C4-2B (cell line): ENCODE measurements around the gene SLC35D3.
"Not testable (repeated sequence)": the region's sequence is repeated elsewhere in the genome, so short reads cannot be mapped to it uniquely, and the experiment has no call there.

ENCODE experiments used
- H3K27ac ChIP-seq: fragments of 450-650 bp; 2 replicates; pipeline ENCODE4 v1.5.1; 2017
- CTCF ChIP-seq: fragments of 450-650 bp; conservative IDR thresholded peaks from 2 replicates; pipeline ENCODE4 v1.5.1; 2017; ENCODE audit warnings: mild to moderate bottlenecking
- ZFX ChIP-seq: fragments of 450-650 bp; IDR thresholded peaks from 2 replicates; pipeline ENCODE4 v1.6.1; 2017

Gene SLC35D3

GRCh38 chr6:136921936-136922684 lies at the start of gene SLC35D3:
Gene SLC35D3 (plus strand): TSS chr6:136922301. CDS start chr6:136922429, 128 bp downstream.
- TF ChIP-seq CTCF: no peak
- TF ChIP-seq ZFX: no peak
- no peak within 1 kb of the TSS for H3K27ac ChIP-seq

GRCh38 chr6:136873748-136874147 lies 48.4 kb upstream of the SLC35D3 start:
- TF ChIP-seq ZFX: no peak
- TF ChIP-seq CTCF: no peak
- H3K27ac ChIP-seq: no peak overlapping the region

- not testable (repeated sequence) for H3K27ac ChIP-seq
Measured at GRCh38 chr6:136876469-136876868, 45.6 kb upstream of the SLC35D3 start.

GRCh38 chr6:136880748-136881460 lies 41.2 kb upstream of the SLC35D3 start:
- H3K27ac ChIP-seq: no peak overlapping the region
- TF ChIP-seq CTCF (no peak), ZFX (no peak)

- no peak for TF ChIP-seq ZFX
- TF ChIP-seq CTCF: no peak
- H3K27ac ChIP-seq: no peak overlapping the region
Measured at GRCh38 chr6:136886091-136886490, 36.0 kb upstream of the SLC35D3 start.

GRCh38 chr6:136887953-136888352 lies 34.1 kb upstream of the SLC35D3 start:
- TF ChIP-seq ZFX: no peak
- no peak overlapping the region for H3K27ac ChIP-seq

- TF ChIP-seq CTCF (no peak), ZFX (no peak)
- H3K27ac ChIP-seq: no peak overlapping the region
Measured at GRCh38 chr6:136889271-136890193, 32.6 kb upstream of the SLC35D3 start.
